Astrocyte of the cerebellum (primary cell): ENCODE measurements around the gene MX2.

Experiments
- DNase-seq: peaks from one replicate; pipeline ENCODE4 v3.0.0-alpha.2; 2011; ENCODE audit warnings: low read depth
- H3K4me3 ChIP-seq: 2 replicates; pipeline ENCODE4 v1.5.1; 2011; ENCODE audit warnings: mild to moderate bottlenecking, low read depth, low read length, moderate library complexity
- CTCF ChIP-seq: IDR thresholded peaks from 2 replicates; pipeline ENCODE4 v1.5.1; 2012; ENCODE audit warnings: low read length, low read depth, moderate library complexity, mild to moderate bottlenecking; ENCODE audit errors: missing control alignments
- in situ Hi-C: cut with HindIII; loops from 2 replicates; pipeline ENCODE4 v1.10.0; 2017; ENCODE audit warnings: low sequenced_read_pairs

MX2 gene

GRCh38 chr21:41435706-41436105, 73.9 kb downstream of the MX2 start:
- in situ Hi-C loops, result no loop called here
- no peak overlapping the region for H3K4me3 ChIP-seq
- no peak for DNase-seq
- TF ChIP-seq CTCF, result no peak

GRCh38 chr21:41437729-41438128, 75.9 kb downstream of the MX2 start:
- no peak overlapping the region for H3K4me3 ChIP-seq
- TF ChIP-seq CTCF, result no peak
- in situ Hi-C loops, result no loop called here
- DNase-seq, result no peak

GRCh38 chr21:41438425-41439113, 76.7 kb downstream of the MX2 start:
- no peak for TF ChIP-seq CTCF
- DNase-seq, result no peak
- no peak overlapping the region for H3K4me3 ChIP-seq
- in situ Hi-C loops, result no loop called here

- in situ Hi-C loops, result no loop called here
- no peak for TF ChIP-seq CTCF
- no peak for DNase-seq
- H3K4me3 ChIP-seq, result no peak overlapping the region
These were observed 77.4 kb downstream of the MX2 start for GRCh38 chr21:41439248-41439647.

- in situ Hi-C loops, result loop anchor here (10.0 kb wide), 1 partner anchor 157 kb away; no protein-coding TSS in a partner anchor
- no peak overlapping the region for H3K4me3 ChIP-seq
- DNase-seq, result no peak
- no peak for TF ChIP-seq CTCF
These were observed 79.7 kb downstream of the MX2 start for GRCh38 chr21:41441546-41441945.

GRCh38 chr21:41442481-41443186, 80.8 kb downstream of the MX2 start:
- in situ Hi-C loops, result loop anchor here (10.0 kb wide), 1 partner anchor 158 kb away; no protein-coding TSS in a partner anchor
- DNase-seq, result no peak
- TF ChIP-seq CTCF, result no peak
- no peak overlapping the region for H3K4me3 ChIP-seq
